Dendritic cell treated with granulocyte-macrophage colony-stimulating factor and Interleukin-4, amounts not matched to agents 40 ng/mL and 50 ng/mL, for 4 days (primary cell): ENCODE data around the gene NAXE.
A peak's percentile ranks its signal among the peaks of the same experiment; 100 is the strongest.
"Not testable (repeated sequence)": the region's sequence is repeated elsewhere in the genome, so short reads cannot be mapped to it uniquely, and the experiment has no call there.

Experiments
- H3K27ac Mint-ChIP-seq: one replicate; pipeline ENCODE4 v1.8.0; 2022; ENCODE audit warnings: mild to moderate bottlenecking, mixed read lengths
- H3K27me3 Mint-ChIP-seq: one replicate; pipeline ENCODE4 v1.8.0; 2022; ENCODE audit warnings: mild to moderate bottlenecking, mixed read lengths
- H3K36me3 Mint-ChIP-seq: one replicate; pipeline ENCODE4 v1.8.0; 2022; ENCODE audit warnings: low read depth, mixed read lengths
- H3K4me1 Mint-ChIP-seq: one replicate; pipeline ENCODE4 v1.8.0; 2022; ENCODE audit warnings: low read depth, mixed read lengths
- H3K4me3 Mint-ChIP-seq: one replicate; pipeline ENCODE4 v1.8.0; 2022; ENCODE audit warnings: mild to moderate bottlenecking, moderate library complexity, mixed read lengths
- H3K9me3 Mint-ChIP-seq: one replicate; pipeline ENCODE4 v1.8.0; 2022; ENCODE audit warnings: mixed read lengths
- intact Hi-C: fragments of 100-400 bp; cut with micrococcal nuclease; formaldehyde crosslinking; loops from one replicate; pipeline ENCODE4 v1.15.0; 2022

The NAXE gene

GRCh38 chr1:156608036-156608674, 16.6 kb downstream of the NAXE start:
- intact Hi-C loops, result loop anchor here (1.0 to 5.0 kb wide), 3 partner anchors 24 to 221 kb away; no protein-coding TSS in a partner anchor
- Mint-ChIP-seq H3K27me3 (peaks cover 30% of the 10 kb centered on the region), H3K36me3 (no peaks in the 10 kb centered on the region), H3K27ac (no peak overlapping the region), H3K4me3 (no peak overlapping the region), H3K4me1 (peaks cover 18% of the 10 kb centered on the region), H3K9me3 (no peaks in the 10 kb centered on the region)

GRCh38 chr1:156608981-156609380, 17.4 kb downstream of the NAXE start:
- intact Hi-C loops, result loop anchor here (1.0 to 5.0 kb wide), 3 partner anchors 25 to 222 kb away; no protein-coding TSS in a partner anchor
- Mint-ChIP-seq H3K36me3 (no peaks in the 10 kb centered on the region), H3K9me3 (no peaks in the 10 kb centered on the region)

GRCh38 chr1:156610072-156610471, 18.5 kb downstream of the NAXE start:
- H3K4me3 Mint-ChIP-seq, H3K27ac Mint-ChIP-seq, intact Hi-C loops, H3K9me3 Mint-ChIP-seq, H3K36me3 Mint-ChIP-seq: not testable (repeated sequence)
- Mint-ChIP-seq H3K27me3 (peaks cover 39% of the 10 kb centered on the region), H3K4me1 (peaks cover 15% of the 10 kb centered on the region)

More at GRCh38 chr1:156608981-156609380, 17.4 kb downstream of the NAXE start:
- Mint-ChIP-seq H3K4me1 (peaks cover 18% of the 10 kb centered on the region), H3K27ac (no peak overlapping the region), H3K4me3 (no peak overlapping the region), H3K27me3 (peaks cover 30% of the 10 kb centered on the region)

- H3K4me1 Mint-ChIP-seq, result peaks cover 21% of the 10 kb centered on the region
- H3K9me3 Mint-ChIP-seq, result no peaks in the 10 kb centered on the region
- H3K27ac Mint-ChIP-seq, result no peak overlapping the region
- no peaks in the 10 kb centered on the region for H3K36me3 Mint-ChIP-seq
- peaks cover 60% of the 10 kb centered on the region for H3K27me3 Mint-ChIP-seq
- no peak overlapping the region for H3K4me3 Mint-ChIP-seq
- intact Hi-C loops, result no loop called here
Measured at GRCh38 chr1:156612666-156613065, 21.1 kb downstream of the NAXE start.

GRCh38 chr1:156615946-156616345, 24.4 kb downstream of the NAXE start:
- intact Hi-C loops, result no loop called here
- Mint-ChIP-seq H3K4me1 (peaks cover 15% of the 10 kb centered on the region), H3K36me3 (no peaks in the 10 kb centered on the region), H3K9me3 (no peaks in the 10 kb centered on the region), H3K4me3 (no peak overlapping the region), H3K27me3 (peaks cover 78% of the 10 kb centered on the region), H3K27ac (no peak overlapping the region)

GRCh38 chr1:156616463-156616862, 24.9 kb downstream of the NAXE start:
- H3K9me3 Mint-ChIP-seq, result no peaks in the 10 kb centered on the region
- peaks cover 79% of the 10 kb centered on the region for H3K27me3 Mint-ChIP-seq
- H3K36me3 Mint-ChIP-seq, result no peaks in the 10 kb centered on the region
- no peak overlapping the region for H3K27ac Mint-ChIP-seq
- H3K4me1 Mint-ChIP-seq, result peaks cover 15% of the 10 kb centered on the region
- intact Hi-C loops, result no loop called here
- no peak overlapping the region for H3K4me3 Mint-ChIP-seq

- peaks cover 8% of the 10 kb centered on the region for H3K4me1 Mint-ChIP-seq
- no peak within 1 kb of the TSS for H3K27ac Mint-ChIP-seq
- intact Hi-C loops, result no loop called here
- H3K9me3 Mint-ChIP-seq, result no peaks in the 10 kb centered on the region
- peaks cover 88% of the 10 kb centered on the region for H3K27me3 Mint-ChIP-seq
- H3K36me3 Mint-ChIP-seq, result no peaks in the 10 kb centered on the region
- H3K4me3 Mint-ChIP-seq, result no peak within 1 kb of the TSS
Measured at GRCh38 chr1:156618853-156619581, 27.4 kb downstream of the NAXE start, which contains the start of gene HAPLN2. TSS of gene HAPLN2 (plus strand) at chr1:156619415. CDS start at chr1:156623491, 4,076 bp downstream.

GRCh38 chr1:156619582-156619955, 28.0 kb downstream of the NAXE start:
- intact Hi-C loops, result no loop called here
- H3K27me3 Mint-ChIP-seq, result peaks cover 88% of the 10 kb centered on the region

GRCh38 chr1:156622581-156623297, 31.2 kb downstream of the NAXE start:
- H3K27ac Mint-ChIP-seq, result no peak overlapping the region
- H3K27me3 Mint-ChIP-seq, result peaks cover 87% of the 10 kb centered on the region
- no peaks in the 10 kb centered on the region for H3K9me3 Mint-ChIP-seq
- intact Hi-C loops, result no loop called here
- no peaks in the 10 kb centered on the region for H3K36me3 Mint-ChIP-seq
- peaks cover 15% of the 10 kb centered on the region for H3K4me1 Mint-ChIP-seq
- H3K4me3 Mint-ChIP-seq, result no peak overlapping the region

More at GRCh38 chr1:156619582-156619955, 28.0 kb downstream of the NAXE start:
- Mint-ChIP-seq H3K4me3 (no peak overlapping the region), H3K9me3 (no peaks in the 10 kb centered on the region), H3K4me1 (peaks cover 14% of the 10 kb centered on the region), H3K27ac (no peak overlapping the region), H3K36me3 (no peaks in the 10 kb centered on the region)

GRCh38 chr1:156623946-156624813, 32.6 kb downstream of the NAXE start:
- intact Hi-C loops, result no loop called here
- Mint-ChIP-seq H3K9me3 (no peaks in the 10 kb centered on the region), H3K4me1 (peaks cover 15% of the 10 kb centered on the region), H3K4me3 (peak overlapping the region; percentile 62), H3K36me3 (no peaks in the 10 kb centered on the region), H3K27ac (no peak overlapping the region), H3K27me3 (peaks cover 89% of the 10 kb centered on the region)

- peak overlapping the region; percentile 62 for H3K4me3 Mint-ChIP-seq
- H3K27me3 Mint-ChIP-seq, result peaks cover 89% of the 10 kb centered on the region
- H3K9me3 Mint-ChIP-seq, result no peaks in the 10 kb centered on the region
- no peaks in the 10 kb centered on the region for H3K36me3 Mint-ChIP-seq
- peaks cover 15% of the 10 kb centered on the region for H3K4me1 Mint-ChIP-seq
- H3K27ac Mint-ChIP-seq, result no peak overlapping the region
- intact Hi-C loops, result no loop called here
Measured at GRCh38 chr1:156624814-156625435, 33.3 kb downstream of the NAXE start.

GRCh38 chr1:156625436-156626078, 34.0 kb downstream of the NAXE start:
- intact Hi-C loops, result loop anchor here (1.0 kb wide), 1 partner anchor 53 kb away; no protein-coding TSS in a partner anchor
- H3K9me3 Mint-ChIP-seq, result no peaks in the 10 kb centered on the region
- H3K27ac Mint-ChIP-seq, result no peak overlapping the region
- peak overlapping the region; percentile 24 for H3K4me3 Mint-ChIP-seq
- no peaks in the 10 kb centered on the region for H3K36me3 Mint-ChIP-seq
- H3K27me3 Mint-ChIP-seq, result peaks cover 88% of the 10 kb centered on the region
- H3K4me1 Mint-ChIP-seq, result peaks cover 15% of the 10 kb centered on the region
